Stomach (tissue), 4 donors: ENCODE data around the gene SNX18.

ENCODE experiments used
- CTCF ChIP-seq, 7 experiments: fragments of 450-650 bp in 4 of 7; fragments of 200-600 bp in 3 of 7; sonication (generic) in 3 of 7; IDR thresholded peaks; one replicate each; pipeline ENCODE4 v1.5.1; 2016 to 2019; ENCODE audit warnings: antibody characterized with exemption in 7 of 7, control low read depth in 2 of 7, mild to moderate bottlenecking in 1 of 7
- EP300 ChIP-seq: sonication (generic); formaldehyde crosslinking; IDR thresholded peaks from one replicate; pipeline ENCODE4 v1.6.1; 2017; ENCODE audit warnings: antibody characterized with exemption
- POLR2A ChIP-seq, 4 donors: fragments of 450-650 bp; IDR thresholded peaks; one replicate each; pipeline ENCODE4 v1.6.1; 2016; ENCODE audit warnings: antibody characterized with exemption in 4 of 4, control low read depth in 2 of 4, mild to moderate bottlenecking in 1 of 4, moderate library complexity in 1 of 4
- POLR2AphosphoS5 ChIP-seq, 3 donors: sonication (generic); formaldehyde crosslinking; IDR thresholded peaks; one replicate each; pipeline ENCODE4 v1.6.1; 2016; ENCODE audit warnings: antibody characterized with exemption in 3 of 3

DNA sequence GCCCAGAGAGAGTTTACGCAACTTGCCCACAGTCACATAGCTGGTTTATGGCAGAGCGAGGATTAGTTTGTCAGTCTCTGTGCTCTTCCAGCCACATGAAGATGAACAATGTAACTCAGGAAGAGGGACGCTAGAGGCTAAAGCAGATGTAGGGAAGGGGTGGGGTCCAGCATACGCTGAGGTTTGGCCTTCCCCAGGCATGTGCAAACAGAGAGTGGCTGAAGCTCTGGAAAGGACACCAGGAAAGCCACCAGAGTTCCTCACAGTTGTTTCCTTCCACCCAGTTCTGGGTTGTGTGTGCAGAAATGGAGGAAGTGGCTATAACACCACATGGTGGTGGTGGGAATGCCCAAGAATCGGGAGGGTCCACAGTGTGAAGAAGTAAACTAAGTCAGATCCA is 60.0 kb downstream of the SNX18 start:
- TF ChIP-seq CTCF (IDR thresholded peaks at IDR 0.05) (no peak), POLR2AphosphoS5 (IDR thresholded peaks at IDR 0.05) (no peak), POLR2A (IDR thresholded peaks at IDR 0.05) (no peak), EP300 (no peak)
